ENCODE results near the gene KCNJ8.

- TF ChIP-seq MAX (IDR thresholded peaks at IDR 0.05) (no peak), CTCF (IDR thresholded peaks at IDR 0.05) (no peak), CBX8 (IDR thresholded peaks at IDR 0.05) (no peak), RARB (CRISPR knock-in tag; IDR thresholded peaks at IDR 0.05) (no peak)
These were observed 771 bp upstream of the KCNJ8 start for GRCh38 chr12:21775133-21775820.

Measured in A549 (cell line).